GM21717 (cell line): ENCODE measurements around the gene TMPRSS2.
"Not testable (repeated sequence)": the region's sequence is repeated elsewhere in the genome, so short reads cannot be mapped to it uniquely, and the experiment has no call there.

Experiments
- ATAC-seq: cut with Tn5 transposase; IDR thresholded peaks from one replicate; pipeline ENCODE4 v1.9.1; 2021; ENCODE audit warnings: mild to moderate bottlenecking, moderate library complexity; ENCODE audit not compliant: unreplicated experiment

The TMPRSS2 gene

DNA sequence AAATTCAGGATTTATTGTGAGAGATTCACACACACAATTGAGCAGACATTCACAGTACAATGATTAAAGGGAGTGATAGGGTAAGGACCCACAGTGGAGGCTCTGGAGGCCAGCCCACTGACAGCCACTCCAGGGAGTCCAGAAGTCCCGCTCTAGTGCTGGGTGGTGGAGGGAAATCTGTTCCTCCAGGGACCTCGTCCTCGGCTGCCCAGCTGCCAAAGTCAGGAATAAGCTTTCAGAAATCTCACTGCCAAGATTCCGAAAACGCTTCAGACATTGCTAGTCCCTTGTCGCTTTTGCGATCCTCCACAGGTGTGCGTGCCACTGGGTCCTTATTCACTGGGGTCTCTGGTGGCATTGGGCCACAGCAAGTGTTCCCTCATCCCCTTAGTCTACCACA lies 79.6 kb downstream of the TMPRSS2 start:
- no peak for ATAC-seq

DNA sequence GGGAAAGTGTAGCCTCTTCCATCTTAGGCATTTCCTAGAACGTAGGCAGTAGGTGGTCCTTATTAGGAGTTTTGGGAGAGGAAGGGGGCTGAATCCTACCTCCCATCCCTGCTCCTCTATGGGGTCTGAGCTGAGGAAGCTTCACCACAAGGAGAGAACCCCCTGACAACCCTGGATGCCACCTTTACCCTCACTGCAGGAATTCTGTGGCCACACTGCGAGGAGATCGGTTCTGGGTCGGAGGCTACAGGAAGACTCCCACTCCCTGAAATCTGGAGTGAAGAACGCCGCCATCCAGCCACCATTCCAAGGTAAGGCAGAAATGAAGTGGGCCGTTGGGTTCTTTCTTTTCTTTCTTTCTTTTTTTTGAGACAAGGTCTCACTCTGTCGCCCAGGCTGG lies 80.4 kb downstream of the TMPRSS2 start:
- no peak for ATAC-seq

DNA sequence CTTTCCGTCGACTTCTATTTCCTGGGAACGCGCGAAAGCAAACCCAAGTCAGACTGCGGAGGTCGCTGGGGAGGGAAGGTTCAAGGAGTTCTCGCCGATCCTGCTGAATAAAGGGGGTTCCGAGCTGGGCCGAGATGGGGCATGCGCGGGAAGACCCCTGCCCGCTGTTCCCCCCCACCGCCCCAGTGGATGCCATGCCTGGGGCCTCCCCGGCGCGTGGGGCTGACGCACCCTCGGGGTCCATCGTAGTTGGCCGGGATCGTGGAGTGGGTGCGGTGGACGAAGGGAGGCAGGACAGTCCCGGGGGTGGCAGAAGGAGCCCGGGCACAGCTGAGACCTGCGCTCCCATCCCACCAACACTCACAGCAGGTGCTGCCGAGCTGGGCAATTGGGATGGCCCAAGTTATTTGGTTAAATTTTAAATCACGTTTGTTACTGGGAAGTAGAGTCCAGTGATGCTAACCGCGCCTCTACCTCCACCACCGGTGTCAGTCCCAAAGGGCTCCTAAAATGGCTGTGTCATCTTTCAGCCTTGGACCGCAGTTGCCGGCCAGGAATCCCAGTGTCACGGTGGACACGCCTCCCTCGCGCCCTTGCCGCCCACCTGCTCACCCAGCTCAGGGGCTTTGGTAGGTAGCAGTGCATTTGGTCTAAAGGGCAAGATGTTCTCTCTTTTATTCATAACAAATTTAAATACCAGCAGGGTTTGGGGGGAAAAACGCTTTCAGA lies 81.1 kb downstream of the TMPRSS2 start:
- ATAC-seq, result no peak

DNA sequence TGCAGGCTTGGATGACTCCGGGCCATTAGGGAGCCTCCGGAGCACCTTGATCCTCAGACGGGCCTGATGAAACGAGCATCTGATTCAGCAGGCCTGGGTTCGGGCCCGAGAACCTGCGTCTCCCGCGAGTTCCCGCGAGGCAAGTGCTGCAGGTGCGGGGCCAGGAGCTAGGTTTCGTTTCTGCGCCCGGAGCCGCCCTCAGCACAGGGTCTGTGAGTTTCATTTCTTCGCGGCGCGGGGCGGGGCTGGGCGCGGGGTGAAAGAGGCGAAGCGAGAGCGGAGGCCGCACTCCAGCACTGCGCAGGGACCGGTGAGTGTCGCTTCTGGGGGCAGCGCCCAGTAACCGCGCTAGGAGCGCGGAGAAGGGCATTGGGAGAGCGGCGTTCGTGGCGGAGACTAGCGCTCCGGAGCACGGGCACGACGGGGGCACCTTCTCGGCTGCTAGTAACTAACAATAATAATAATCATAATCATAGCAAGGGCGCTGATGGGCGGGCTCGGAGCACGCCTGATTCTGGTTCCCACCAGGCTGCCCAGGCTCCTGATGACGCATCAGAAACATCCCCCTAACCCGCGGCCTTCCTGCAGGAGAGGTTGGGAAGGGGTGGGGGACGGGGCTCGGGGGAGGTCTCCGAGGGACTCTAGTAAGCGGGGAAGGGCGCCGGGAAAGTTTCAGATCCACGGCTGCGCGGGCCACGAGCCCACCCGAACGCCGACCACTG lies 81.8 kb downstream of the TMPRSS2 start, which contains the start of gene MX1:
MX1 (plus strand) TSS at position 286 of the 722 bp plus-strand sequence. CDS start 5,832 bp downstream, outside the sequence.
- ATAC-seq, result peak; percentile 77

DNA sequence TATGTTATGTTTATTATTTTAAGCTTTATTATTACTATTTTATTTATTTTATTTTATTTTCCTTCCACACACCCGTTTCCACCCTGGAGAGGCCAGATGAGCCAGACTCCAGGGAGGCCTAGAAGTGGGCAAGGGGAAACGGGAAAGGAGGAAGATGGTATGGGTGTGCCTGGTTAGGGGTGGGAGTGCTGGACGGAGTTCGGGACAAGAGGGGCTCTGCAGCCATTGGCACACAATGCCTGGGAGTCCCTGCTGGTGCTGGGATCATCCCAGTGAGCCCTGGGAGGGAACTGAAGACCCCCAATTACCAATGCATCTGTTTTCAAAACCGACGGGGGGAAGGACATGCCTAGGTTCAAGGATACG lies 82.4 kb downstream of the TMPRSS2 start:
- no peak for ATAC-seq

DNA sequence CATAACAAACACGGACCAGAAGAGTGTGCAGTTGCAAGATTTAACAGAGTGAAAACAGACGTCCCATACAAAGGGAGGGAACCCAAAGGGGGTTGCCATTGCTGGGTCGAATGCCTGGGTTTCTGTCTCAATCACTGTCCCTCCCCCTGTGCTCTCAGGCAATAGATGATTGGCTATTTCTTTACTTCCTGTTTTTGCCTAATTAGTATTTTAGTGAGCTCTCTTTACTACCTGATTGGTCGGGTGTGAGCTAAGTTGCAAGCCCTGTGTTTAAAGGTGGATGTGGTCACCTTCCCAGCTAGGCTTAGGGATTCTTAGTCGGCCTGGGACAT lies 84.7 kb downstream of the TMPRSS2 start:
- ATAC-seq, result not testable (repeated sequence)

DNA sequence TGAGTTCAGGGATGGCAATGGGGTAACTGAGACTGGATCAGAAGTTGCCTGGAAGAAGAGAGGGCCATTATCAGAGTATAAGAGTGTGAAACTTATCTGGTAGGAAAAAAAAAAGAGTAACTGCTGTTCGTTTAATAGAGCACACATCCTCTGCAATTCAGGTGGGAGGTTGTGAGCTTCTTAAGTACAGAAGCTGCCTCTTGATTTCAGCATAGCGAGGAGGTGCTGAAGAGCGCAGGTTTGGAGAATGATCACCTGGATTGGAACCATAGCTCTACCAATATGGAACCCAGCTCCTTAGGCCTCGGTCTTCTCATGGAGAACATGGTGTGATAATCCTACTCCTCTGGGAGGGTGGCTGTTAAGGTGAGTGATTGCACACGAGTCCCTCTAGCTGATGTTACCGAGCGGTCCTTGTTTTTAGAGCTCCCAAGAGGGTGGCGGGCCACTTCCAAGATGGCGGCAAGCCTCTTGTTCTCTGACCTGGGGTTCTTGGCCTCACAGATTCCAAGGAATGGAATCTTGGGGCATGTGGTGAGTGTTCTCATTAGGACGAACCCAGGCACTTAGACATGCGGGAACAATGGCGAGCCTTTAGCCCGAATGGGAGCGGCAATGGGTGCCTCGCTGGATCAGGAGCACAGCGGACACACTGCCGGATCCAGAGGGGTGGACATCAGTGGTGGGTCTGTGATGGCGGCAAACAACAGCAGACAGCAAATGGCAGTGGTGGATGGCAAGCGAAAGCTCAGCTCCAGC lies 85.2 kb downstream of the TMPRSS2 start:
- no peak for ATAC-seq

DNA sequence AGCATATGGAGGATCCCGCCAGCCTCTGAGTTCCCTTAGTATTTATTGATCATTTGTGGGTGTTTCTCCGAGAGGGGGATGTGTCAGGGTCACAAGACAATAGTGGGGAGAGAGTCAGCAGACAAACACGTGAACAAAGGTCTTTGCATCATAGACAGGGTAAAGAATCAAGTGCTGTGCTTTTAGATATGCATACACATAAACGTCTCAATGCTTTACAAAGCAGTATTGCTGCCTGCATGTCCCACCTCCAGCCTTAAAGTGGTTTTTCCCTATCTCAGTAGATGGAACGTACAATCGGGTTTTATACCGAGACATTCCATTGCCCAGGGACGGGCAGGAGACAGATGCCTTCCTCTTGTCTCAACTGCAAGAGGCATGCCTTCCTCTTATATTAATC lies 87.0 kb downstream of the TMPRSS2 start:
- not testable (repeated sequence) for ATAC-seq

DNA sequence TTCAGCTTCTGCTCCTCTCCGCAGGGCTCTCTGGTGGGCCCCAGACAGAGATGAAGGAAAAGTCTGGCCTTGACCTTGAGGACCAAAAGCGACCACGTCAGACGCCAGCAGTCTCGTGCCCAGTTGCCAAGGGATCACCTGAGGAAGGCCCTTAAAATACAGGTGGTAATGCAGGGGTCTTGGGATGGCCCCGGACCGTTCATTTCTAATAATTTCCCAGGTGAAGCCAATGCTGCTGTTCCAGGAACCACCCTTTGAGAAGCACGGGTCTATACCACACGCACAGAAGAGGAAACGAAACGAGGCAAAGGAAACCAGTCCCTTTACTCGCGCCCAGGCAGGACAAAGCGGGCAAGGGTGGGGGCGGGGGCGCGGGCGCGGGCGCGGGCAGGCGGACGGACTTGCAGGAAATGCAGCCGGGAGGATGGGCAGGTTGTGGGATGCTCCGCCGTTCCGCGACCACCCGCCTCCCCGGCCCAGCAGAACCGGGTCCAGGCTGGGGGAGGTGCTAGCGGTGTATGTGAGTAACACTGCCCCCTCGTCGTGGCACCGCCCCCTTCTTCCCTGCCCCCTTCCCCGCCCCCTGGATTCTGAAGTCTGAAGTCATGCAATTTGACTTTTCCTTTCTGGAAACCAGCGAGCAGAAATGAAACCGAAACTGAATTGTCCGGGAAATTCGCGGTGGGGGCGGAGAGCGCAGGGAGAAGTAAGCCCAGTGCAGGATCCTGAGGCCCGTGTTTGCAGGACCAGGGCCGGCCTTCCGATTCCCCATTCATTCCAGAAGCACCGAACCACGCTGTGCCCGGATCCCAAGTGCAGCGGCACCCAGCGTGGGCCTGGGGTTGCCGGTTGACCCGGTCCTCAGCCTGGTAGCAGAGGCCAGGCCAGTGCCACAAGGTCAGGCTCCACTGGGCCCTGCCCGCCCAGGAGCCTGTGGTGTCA lies 87.8 kb downstream of the TMPRSS2 start:
- peak; percentile 80 for ATAC-seq

DNA sequence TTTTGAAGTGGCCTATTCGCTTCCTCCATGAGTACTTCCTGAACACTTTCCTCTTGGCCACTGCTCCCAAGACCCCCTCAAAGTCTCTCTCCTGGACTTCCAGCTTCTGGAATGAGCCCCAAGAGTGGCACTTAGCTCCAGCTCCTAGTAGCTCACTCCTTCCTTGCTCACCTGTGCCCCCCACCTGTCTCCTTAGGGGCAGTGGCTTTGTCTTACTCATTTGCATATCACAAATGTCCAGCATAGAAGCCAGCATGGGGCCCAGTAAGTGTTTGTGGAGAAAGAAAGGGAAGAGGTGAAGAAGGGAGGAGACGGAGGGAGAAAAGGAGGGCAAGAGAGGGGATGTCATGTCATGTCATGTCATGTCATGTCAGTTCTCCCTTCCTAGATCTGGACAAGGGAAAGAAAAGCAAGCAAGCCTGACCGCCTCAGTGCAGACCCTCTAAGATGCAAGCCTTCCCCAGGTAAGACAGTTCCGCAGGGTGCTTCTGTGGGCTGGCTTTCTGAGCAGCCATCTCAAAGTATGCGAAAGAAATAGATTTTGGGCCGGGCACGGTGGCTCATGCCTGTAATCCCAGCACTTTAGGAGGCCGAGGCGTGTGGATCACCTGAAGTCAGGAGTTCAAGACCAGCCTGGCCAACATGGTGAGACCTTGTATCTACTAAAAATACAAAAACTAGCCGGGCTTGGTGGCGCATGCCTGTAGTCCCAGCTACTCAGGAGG lies 88.8 kb downstream of the TMPRSS2 start:
- ATAC-seq, result no peak

DNA sequence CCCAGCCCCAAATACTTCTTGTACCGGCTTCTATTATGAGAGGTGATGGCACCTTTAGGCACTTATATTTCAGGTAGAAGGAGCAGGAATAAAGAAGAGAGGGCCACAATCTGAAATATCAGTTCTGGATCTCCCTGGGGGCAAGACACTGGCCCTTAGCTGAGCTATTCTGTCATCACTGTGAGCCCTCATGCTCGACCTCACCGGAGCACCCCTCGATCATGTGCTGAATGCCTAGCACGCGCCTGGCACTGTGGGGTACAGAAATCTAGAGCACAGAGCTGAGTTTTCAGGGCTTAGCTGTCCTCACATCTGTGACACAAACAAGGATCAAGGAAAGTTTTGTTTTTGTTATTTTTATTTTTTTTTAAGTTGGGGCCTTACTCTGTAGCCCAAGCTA lies 89.6 kb downstream of the TMPRSS2 start:
- ATAC-seq, result no peak

DNA sequence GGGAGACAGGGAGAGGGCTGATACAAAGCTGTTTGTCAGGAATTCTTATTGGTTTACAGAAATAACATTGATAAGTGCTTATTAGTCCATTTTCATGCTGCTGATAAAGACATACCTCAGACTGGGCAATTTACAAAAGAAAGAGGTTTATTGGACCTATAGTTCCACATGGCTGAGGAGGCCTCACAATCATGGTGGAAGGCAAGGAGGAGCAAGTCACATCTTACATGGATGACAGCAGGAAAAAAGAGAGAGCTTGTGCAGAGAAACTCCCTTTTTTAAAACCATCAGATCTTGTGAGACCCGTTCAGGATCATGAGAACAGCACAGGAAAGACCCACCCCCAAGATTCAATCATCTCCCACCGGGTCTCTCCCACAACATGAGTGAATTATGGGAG lies 90.5 kb downstream of the TMPRSS2 start:
- not testable (repeated sequence) for ATAC-seq
